GM20000 (cell line): ENCODE data around the gene TNIP2.

Experiments
- DNase-seq: peaks from one replicate; pipeline ENCODE4 v3.0.0; 2012; ENCODE audit warnings: low spot score
- CTCF ChIP-seq: IDR thresholded peaks from 2 replicates; pipeline ENCODE4 v1.5.1; 2012; ENCODE audit warnings: mild to moderate bottlenecking, control low read depth; ENCODE audit errors: extremely low read depth, missing control alignments

The TNIP2 gene

GRCh38 chr4:2722033-2722432, 34.1 kb downstream of the TNIP2 start:
- DNase-seq = no peak
- no peak for TF ChIP-seq CTCF

- no peak for DNase-seq
- TF ChIP-seq CTCF = no peak
These were observed 34.5 kb downstream of the TNIP2 start for GRCh38 chr4:2721586-2721985.

GRCh38 chr4:2716236-2716635, 39.9 kb downstream of the TNIP2 start:
- no peak for TF ChIP-seq CTCF
- DNase-seq = no peak

- DNase-seq = no peak
- no peak for TF ChIP-seq CTCF
These were observed 40.7 kb downstream of the TNIP2 start for GRCh38 chr4:2715426-2715825.

- TF ChIP-seq CTCF = no peak
- DNase-seq = no peak
These were observed 41.2 kb downstream of the TNIP2 start for GRCh38 chr4:2714918-2715317.

GRCh38 chr4:2714061-2714770, 41.9 kb downstream of the TNIP2 start:
- DNase-seq = no peak

GRCh38 chr4:2713337-2713736, 42.8 kb downstream of the TNIP2 start:
- no peak for TF ChIP-seq CTCF
- DNase-seq = no peak

More at GRCh38 chr4:2714061-2714770, 41.9 kb downstream of the TNIP2 start:
- no peak for TF ChIP-seq CTCF
